ENCODE data around the gene INPP4A.

Gene INPP4A

DNA sequence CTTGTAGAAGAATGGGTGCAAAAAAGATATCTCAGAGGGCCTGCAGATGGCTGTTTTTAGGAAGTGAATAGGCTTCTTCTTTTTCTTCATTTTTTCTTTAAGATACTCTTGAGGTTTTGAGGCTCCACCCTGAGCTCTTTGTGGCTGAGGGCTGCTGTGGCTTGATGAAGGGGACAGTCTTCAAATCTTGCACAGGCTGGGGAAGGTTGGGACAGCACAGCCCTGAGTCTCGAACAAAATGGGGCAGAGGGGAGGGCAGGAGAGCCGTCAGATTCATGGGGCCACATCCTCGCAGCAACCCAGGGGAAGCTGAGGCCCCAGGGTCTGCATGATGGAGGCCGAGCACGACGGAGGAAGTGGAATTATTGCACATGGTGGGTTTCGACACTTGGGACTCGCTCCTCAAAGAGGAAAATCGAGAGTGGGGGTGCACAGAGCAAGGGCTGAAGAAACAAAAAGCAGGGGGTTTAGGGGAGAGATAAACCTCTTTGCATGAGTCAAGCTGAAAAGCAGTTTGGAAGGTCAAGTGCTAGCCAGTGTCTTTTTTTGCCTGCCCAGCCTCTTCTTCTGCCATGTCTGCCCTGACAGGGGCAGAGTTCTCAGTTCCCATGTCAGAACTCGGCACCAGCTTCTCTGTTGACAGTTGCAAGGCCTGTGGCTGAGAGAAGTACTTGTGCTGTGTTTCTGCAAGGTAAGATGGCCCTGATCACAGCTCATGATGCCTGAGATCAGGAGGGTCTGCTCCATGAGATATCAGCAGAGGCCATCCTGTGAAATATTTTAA lies 19.5 kb downstream of the INPP4A start:
- Histone ChIP-seq H3K4me3 (ENCODE audit: low read length) (no peak overlapping the region), H3K27ac (ENCODE audit: low read length) (no peak overlapping the region), H3K27me3 (ENCODE audit: control insufficient read depth, insufficient read depth, low read length) (no peaks in the 10 kb centered on the region), H3K36me3 (ENCODE audit: control insufficient read depth, low read depth, low read length) (no peaks in the 10 kb centered on the region), H3K4me1 (ENCODE audit: control insufficient read depth, low read depth, low read length) (peaks cover 34% of the 10 kb centered on the region), H3K9me3 (ENCODE audit: control insufficient read depth, low read depth, low read length) (no peaks in the 10 kb centered on the region), H3K9ac (ENCODE audit: low read length) (no peak overlapping the region)

DNA sequence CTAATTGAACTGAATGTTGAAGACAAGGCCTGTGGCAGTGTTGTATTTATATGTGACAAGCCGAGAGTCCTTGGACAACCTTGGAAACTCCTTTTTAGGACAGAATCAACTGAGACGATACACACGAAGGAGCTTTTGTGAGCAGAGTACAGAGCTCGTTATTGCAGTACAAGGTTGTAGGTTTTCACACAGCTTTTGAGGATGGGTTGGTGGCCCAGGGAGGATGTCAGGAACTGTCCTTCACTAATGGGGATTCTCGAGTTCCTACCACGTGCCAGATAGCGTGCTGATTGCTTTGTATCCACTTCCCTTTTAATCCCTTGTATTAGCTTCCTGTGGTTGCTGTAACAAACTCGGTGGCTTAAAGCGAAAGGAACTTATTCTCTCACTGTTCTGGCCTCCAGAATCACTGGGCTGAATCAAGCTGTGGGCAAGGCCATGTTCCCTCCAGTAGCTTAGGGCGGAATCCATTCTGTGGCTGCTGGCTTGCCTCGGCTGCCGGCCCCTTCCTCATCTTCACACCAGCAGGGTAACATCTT lies 20.2 kb downstream of the INPP4A start:
- Histone ChIP-seq H3K27me3 (ENCODE audit: control insufficient read depth, insufficient read depth, low read length) (no peaks in the 10 kb centered on the region), H3K9ac (ENCODE audit: low read length) (no peak overlapping the region), H3K27ac (ENCODE audit: low read length) (no peak overlapping the region), H3K36me3 (ENCODE audit: control insufficient read depth, low read depth, low read length) (no peaks in the 10 kb centered on the region), H3K4me3 (ENCODE audit: low read length) (no peak overlapping the region), H3K9me3 (ENCODE audit: control insufficient read depth, low read depth, low read length) (no peaks in the 10 kb centered on the region), H3K4me1 (ENCODE audit: control insufficient read depth, low read depth, low read length) (peaks cover 34% of the 10 kb centered on the region)

DNA sequence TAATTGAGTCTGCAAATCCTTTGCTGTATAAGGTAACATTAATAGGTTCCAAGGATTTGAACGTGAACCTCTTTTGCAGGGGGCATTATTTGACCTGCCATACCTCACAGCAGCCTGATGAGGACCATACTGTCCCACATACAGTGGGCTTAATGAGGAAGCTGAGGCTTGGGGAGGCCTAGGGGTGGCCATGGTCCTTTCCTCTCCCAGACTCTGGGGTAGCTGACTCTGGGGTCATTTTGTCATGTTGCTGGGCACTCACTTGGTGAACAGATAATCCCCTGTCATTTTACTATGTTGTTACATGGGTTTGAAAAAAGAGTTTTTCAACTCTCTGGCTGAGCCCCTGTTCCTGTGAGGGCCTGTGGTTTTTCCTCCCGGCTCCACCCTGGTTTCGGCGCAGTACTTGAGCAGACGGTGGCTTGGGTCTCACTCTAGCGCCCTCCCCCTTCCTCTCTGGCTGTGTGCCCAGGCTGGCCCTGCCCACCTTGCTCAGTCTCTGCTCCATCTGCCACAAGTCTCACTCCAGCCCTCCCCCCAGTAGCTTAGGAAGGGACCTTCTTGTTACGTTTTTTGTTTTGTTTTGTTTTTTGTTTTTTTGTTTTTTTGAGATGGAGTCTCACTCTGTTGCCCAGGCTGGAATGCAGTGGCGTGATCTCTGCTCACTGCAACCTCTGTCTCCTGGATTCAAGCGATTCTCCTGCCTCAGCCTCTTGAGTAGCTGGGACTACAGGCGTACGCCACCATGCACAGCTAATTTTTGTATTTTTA lies 21.0 kb downstream of the INPP4A start:
- Histone ChIP-seq H3K4me1 (ENCODE audit: control insufficient read depth, low read depth, low read length) (peaks cover 34% of the 10 kb centered on the region), H3K27me3 (ENCODE audit: control insufficient read depth, insufficient read depth, low read length) (no peaks in the 10 kb centered on the region), H3K9ac (ENCODE audit: low read length) (no peak overlapping the region), H3K27ac (ENCODE audit: low read length) (no peak overlapping the region), H3K4me3 (ENCODE audit: low read length) (no peak overlapping the region), H3K36me3 (ENCODE audit: control insufficient read depth, low read depth, low read length) (no peaks in the 10 kb centered on the region), H3K9me3 (ENCODE audit: control insufficient read depth, low read depth, low read length) (no peaks in the 10 kb centered on the region)

DNA sequence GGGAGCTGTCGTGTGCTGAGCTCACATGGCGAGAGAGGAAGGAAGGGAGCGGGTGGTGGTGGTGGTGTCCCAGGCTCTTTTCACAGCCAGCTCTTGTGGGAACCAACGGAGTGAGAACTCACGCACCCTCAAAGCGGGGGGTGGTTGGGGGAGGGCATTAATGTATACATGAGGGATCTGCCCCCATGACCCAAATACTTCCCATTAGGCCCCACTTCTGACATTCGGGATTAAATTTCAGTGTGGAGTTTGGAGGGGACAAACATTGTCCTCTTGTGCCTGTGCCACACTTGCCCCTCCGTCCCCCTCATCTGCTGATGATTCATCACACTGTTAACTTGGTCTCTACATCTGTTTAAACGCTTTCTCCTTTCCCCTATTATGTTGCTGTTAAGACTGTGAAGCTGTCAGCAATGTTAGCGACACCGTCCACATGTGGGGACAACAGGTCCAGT lies 22.5 kb downstream of the INPP4A start:
- Histone ChIP-seq H3K27me3 (ENCODE audit: control insufficient read depth, insufficient read depth, low read length) (no peaks in the 10 kb centered on the region), H3K4me1 (ENCODE audit: control insufficient read depth, low read depth, low read length) (peaks cover 29% of the 10 kb centered on the region), H3K9me3 (ENCODE audit: control insufficient read depth, low read depth, low read length) (no peaks in the 10 kb centered on the region), H3K27ac (ENCODE audit: low read length) (no peak overlapping the region), H3K4me3 (ENCODE audit: low read length) (no peak overlapping the region), H3K36me3 (ENCODE audit: control insufficient read depth, low read depth, low read length) (no peaks in the 10 kb centered on the region), H3K9ac (ENCODE audit: low read length) (no peak overlapping the region)

DNA sequence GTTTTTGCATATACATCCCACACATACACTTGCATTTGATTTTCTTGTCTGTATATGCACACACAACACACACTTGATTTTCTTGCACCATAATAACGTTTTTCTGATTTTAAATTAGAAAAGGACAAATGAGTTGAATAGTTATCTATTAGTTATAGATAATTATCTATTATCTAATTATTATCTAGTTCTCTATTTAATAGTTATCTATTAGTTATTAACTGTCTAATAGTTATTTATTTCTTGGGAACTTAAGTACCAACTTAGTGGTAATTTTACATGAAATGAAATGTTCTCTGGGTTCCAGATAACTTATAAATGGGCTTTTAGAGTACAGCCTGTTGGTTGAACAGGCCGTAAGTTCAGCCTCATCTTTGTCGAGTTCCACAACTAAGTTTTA lies 23.0 kb downstream of the INPP4A start:
- no peaks in the 10 kb centered on the region for H3K9me3 ChIP-seq (ENCODE audit: control insufficient read depth, low read depth, low read length)
- peaks cover 29% of the 10 kb centered on the region for H3K4me1 ChIP-seq (ENCODE audit: control insufficient read depth, low read depth, low read length)
- no peak overlapping the region for H3K27ac ChIP-seq (ENCODE audit: low read length)
- no peak overlapping the region for H3K4me3 ChIP-seq (ENCODE audit: low read length)
- H3K27me3 ChIP-seq (ENCODE audit: control insufficient read depth, insufficient read depth, low read length) = no peaks in the 10 kb centered on the region
- H3K36me3 ChIP-seq (ENCODE audit: control insufficient read depth, low read depth, low read length) = no peaks in the 10 kb centered on the region
- no peak overlapping the region for H3K9ac ChIP-seq (ENCODE audit: low read length)

DNA sequence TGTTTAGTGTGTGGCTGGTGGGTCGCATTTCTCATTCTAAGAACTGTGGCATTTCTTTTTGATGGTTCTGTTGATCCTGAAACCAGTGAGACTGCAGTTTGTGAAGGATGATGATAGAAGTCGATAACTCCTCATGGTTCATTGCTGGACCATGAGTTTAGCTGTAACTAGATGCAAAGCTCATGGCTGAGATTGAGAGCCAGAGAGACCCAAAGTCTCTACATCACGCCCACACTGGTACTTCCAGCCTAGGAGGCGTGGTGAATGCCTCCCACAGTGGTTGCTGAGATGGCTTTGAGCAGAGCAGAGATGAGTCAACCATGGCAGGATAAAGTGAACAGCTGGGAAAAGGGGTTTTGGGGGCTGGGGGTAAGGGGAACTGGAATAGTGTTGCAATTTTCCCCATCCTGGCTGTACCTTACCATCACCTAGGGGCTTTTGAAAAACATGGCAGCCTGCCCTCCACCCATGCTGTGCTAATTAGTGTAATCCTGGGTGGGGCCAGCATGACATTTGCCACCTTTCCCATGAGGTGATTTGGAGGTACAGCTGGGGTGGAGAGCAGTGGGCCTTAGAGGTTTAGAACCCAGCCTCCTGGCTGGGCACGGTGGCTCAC lies 24.1 kb downstream of the INPP4A start:
- H3K4me3 ChIP-seq (ENCODE audit: low read length) = no peak overlapping the region
- H3K36me3 ChIP-seq (ENCODE audit: control insufficient read depth, low read depth, low read length) = no peaks in the 10 kb centered on the region
- H3K9me3 ChIP-seq (ENCODE audit: control insufficient read depth, low read depth, low read length) = no peaks in the 10 kb centered on the region
- no peak overlapping the region for H3K27ac ChIP-seq (ENCODE audit: low read length)
- no peaks in the 10 kb centered on the region for H3K27me3 ChIP-seq (ENCODE audit: control insufficient read depth, insufficient read depth, low read length)
- no peak overlapping the region for H3K9ac ChIP-seq (ENCODE audit: low read length)
- H3K4me1 ChIP-seq (ENCODE audit: control insufficient read depth, low read depth, low read length) = peaks cover 22% of the 10 kb centered on the region

DNA sequence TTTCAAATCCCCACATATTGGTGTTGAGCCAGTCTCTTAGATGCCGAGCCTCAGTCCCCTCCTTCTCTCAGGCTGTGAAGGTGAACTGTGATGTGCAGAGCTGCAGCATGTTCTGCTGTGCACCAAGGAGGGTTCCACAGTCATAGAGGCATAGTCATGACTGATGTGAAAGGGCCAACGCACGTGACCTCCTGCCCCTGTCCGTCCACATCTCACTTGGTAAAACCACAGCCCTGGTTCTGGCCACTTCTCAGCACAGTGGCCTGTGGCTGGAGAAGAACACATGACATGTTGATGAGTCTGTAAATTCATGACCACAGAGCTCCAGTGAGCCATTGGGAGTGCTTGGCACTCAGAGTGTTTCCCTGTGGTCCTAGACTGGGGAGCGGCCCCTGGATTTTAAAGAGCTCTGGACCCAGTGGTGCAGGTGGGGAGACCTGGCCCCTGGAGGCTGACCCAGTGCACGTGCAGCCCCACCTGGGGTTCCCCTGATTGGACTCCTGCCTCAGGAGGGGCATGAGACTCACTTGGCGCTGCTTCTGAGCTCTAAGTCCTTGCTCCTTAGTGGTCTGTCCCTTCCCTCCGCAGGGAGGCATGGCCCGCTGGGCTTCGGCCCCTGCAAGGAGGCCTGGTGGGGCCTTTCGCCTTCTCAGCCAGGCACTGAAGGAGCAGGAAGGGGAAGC lies 25.3 kb downstream of the INPP4A start:
- Histone ChIP-seq H3K9ac (ENCODE audit: low read length) (no peak overlapping the region), H3K27ac (ENCODE audit: low read length) (no peak overlapping the region), H3K4me1 (ENCODE audit: control insufficient read depth, low read depth, low read length) (peaks cover 12% of the 10 kb centered on the region), H3K4me3 (ENCODE audit: low read length) (no peak overlapping the region), H3K9me3 (ENCODE audit: control insufficient read depth, low read depth, low read length) (no peaks in the 10 kb centered on the region), H3K27me3 (ENCODE audit: control insufficient read depth, insufficient read depth, low read length) (no peaks in the 10 kb centered on the region), H3K36me3 (ENCODE audit: control insufficient read depth, low read depth, low read length) (no peaks in the 10 kb centered on the region)

DNA sequence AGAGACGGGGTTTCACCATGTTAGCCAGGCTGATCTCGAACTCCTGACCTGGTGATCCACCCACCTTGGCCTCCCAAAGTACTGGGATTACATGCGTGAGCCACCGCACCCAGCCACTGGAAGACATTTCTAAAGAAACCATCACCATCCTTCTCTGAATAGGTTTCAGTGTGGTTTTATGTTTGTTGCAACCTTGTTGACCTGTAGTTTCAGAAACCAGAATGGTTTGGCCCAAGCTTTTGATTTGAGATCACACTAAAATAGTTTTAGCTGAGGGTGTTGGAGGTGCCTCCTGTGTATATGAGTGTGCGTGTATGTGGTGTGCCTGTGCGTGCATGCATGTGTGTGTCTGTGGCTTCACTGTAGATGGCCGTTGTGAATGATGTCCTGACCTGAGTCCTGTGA lies 26.2 kb downstream of the INPP4A start:
- Histone ChIP-seq H3K4me3 (ENCODE audit: low read length) (no peak overlapping the region), H3K27me3 (ENCODE audit: control insufficient read depth, insufficient read depth, low read length) (no peaks in the 10 kb centered on the region), H3K9ac (ENCODE audit: low read length) (no peak overlapping the region), H3K27ac (ENCODE audit: low read length) (no peak overlapping the region), H3K4me1 (ENCODE audit: control insufficient read depth, low read depth, low read length) (peaks cover 14% of the 10 kb centered on the region), H3K36me3 (ENCODE audit: control insufficient read depth, low read depth, low read length) (no peaks in the 10 kb centered on the region), H3K9me3 (ENCODE audit: control insufficient read depth, low read depth, low read length) (no peaks in the 10 kb centered on the region)

DNA sequence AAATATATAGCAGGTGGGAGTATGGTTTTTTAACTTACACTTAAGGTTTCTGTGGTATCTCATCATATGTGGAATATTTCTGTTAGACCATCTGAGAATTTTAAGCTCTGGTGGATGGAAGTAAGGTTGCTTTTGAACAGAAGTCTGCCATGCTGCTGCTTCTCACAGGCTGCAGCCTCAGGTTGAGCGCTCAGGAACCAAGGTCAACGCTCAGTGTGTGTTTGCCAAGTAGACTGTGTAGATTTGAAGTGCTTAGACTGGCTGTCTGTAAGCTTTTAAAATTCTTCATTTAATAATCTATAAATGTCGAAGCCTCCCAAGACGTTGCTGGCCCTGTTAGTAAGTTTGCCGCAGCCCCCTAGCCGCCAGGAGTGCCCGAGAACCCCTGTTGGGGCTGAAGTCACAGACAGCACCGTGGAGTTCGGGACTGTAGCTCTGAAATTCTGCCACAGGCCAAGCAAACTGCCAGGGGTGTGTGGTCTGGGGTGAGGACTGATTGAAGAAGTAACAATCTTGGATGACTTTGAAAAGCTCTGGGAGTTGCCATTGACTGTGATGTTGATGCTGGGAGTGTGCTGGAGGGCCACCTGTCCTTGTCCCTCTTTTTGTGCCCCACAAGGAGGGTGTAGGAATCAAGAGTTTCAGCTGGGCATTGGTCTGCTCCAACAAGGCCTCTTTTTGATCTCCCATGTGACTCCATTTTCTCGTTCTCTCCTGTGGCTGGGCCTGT lies 26.9 kb downstream of the INPP4A start:
- Histone ChIP-seq H3K27ac (ENCODE audit: low read length) (no peak overlapping the region), H3K4me3 (ENCODE audit: low read length) (no peak overlapping the region), H3K36me3 (ENCODE audit: control insufficient read depth, low read depth, low read length) (no peaks in the 10 kb centered on the region), H3K4me1 (ENCODE audit: control insufficient read depth, low read depth, low read length) (peaks cover 16% of the 10 kb centered on the region), H3K9ac (ENCODE audit: low read length) (no peak overlapping the region), H3K9me3 (ENCODE audit: control insufficient read depth, low read depth, low read length) (no peaks in the 10 kb centered on the region), H3K27me3 (ENCODE audit: control insufficient read depth, insufficient read depth, low read length) (no peaks in the 10 kb centered on the region)

DNA sequence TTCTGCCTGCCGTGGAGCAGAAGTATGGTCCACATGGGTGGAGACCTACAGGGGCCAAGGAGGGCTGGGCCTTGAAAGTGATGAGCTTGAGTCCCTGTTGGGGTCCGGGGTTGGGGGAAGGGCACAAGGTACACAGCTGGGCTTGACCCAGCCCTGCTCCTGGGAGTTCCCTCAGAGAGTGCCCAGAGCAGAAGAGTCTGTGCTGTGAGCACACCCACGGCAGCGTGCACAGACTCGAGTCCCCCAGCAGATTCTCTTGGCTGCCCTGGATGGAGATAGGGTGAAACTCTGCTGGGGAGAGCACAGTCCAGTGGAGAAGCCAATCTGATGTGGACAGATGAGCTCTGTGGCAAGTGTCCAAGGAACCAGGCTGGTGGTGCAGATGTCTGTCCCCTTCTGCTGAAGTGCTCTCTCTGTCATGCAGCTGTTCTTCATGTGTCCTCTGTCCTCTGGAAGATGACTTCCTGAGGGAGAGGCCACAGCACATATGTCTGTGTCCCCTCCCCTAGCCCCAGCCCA lies 27.5 kb downstream of the INPP4A start:
- Histone ChIP-seq H3K9me3 (ENCODE audit: control insufficient read depth, low read depth, low read length) (no peaks in the 10 kb centered on the region), H3K36me3 (ENCODE audit: control insufficient read depth, low read depth, low read length) (no peaks in the 10 kb centered on the region), H3K4me1 (ENCODE audit: control insufficient read depth, low read depth, low read length) (peaks cover 16% of the 10 kb centered on the region), H3K27me3 (ENCODE audit: control insufficient read depth, insufficient read depth, low read length) (no peaks in the 10 kb centered on the region), H3K4me3 (ENCODE audit: low read length) (no peak overlapping the region), H3K27ac (ENCODE audit: low read length) (no peak overlapping the region), H3K9ac (ENCODE audit: low read length) (no peak overlapping the region)

Measured in iPS-18a (cell line).